Activated T-cell treated with anti-CD3 and anti-CD28 coated beads, Interleukin-2, amount 50 U/mL, for 1 hour (primary cell): ENCODE results near the gene OR2F2.

Source experiments
- DNase-seq: peaks from one replicate; pipeline ENCODE4 v3.0.0-alpha.2; 2020

Gene OR2F2

GRCh38 chr7:143914938-143915652, 19.9 kb upstream of the OR2F2 start:
- no peak for DNase-seq

- DNase-seq = no peak
Measured at GRCh38 chr7:143924851-143925250, 10.2 kb upstream of the OR2F2 start.

- DNase-seq = no peak
Measured at GRCh38 chr7:143929224-143929920, 5.7 kb upstream of the OR2F2 start.

GRCh38 chr7:143931739-143932138, 3.3 kb upstream of the OR2F2 start:
- DNase-seq = no peak

- no peak for DNase-seq
Measured at GRCh38 chr7:143936087-143937009, 1.3 kb downstream of the OR2F2 start.

GRCh38 chr7:143938379-143939243, 3.6 kb downstream of the OR2F2 start:
- DNase-seq = no peak

- no peak for DNase-seq
Measured at GRCh38 chr7:143945423-143945822, 10.4 kb downstream of the OR2F2 start.

GRCh38 chr7:143947111-143947510, 12.1 kb downstream of the OR2F2 start:
- no peak for DNase-seq

- DNase-seq = no peak
Measured at GRCh38 chr7:143948733-143949132, 13.7 kb downstream of the OR2F2 start.

- DNase-seq = no peak
Measured at GRCh38 chr7:143953421-143953820, 18.4 kb downstream of the OR2F2 start.

GRCh38 chr7:143954135-143954534, 19.1 kb downstream of the OR2F2 start:
- DNase-seq = no peak

- DNase-seq = no peak
Measured at GRCh38 chr7:143954544-143954943, 19.5 kb downstream of the OR2F2 start, which contains the start of gene OR2F1. Gene OR2F1, plus strand, starts transcription at chr7:143954844. Its CDS starts 5,127 bp downstream, at chr7:143959971.

GRCh38 chr7:143958781-143959180, 23.7 kb downstream of the OR2F2 start:
- DNase-seq = no peak

- DNase-seq = no peak
Measured at GRCh38 chr7:143960813-143961610, 26.0 kb downstream of the OR2F2 start.

GRCh38 chr7:143965280-143965679, 30.2 kb downstream of the OR2F2 start:
- DNase-seq = no peak

- no peak for DNase-seq
Measured at GRCh38 chr7:143967398-143967797, 32.4 kb downstream of the OR2F2 start.

GRCh38 chr7:143973870-143974416, 38.9 kb downstream of the OR2F2 start:
- DNase-seq = no peak

- no peak for DNase-seq
Measured at GRCh38 chr7:143974459-143974858, 39.4 kb downstream of the OR2F2 start.

GRCh38 chr7:143975617-143976016, 40.6 kb downstream of the OR2F2 start:
- no peak for DNase-seq

- DNase-seq = no peak
Measured at GRCh38 chr7:143978585-143978984, 43.6 kb downstream of the OR2F2 start.

- DNase-seq = no peak
Measured at GRCh38 chr7:143979359-143979758, 44.3 kb downstream of the OR2F2 start.
